H1 (cell line): ENCODE results near the gene PLCB1. TPM values are rescaled to one million over a fixed set of nuclear protein-coding genes. Genes with fewer than 3 reads are reported as not detected.

ENCODE experiments used
- CTCF ChIA-PET: fragments of 300-600 bp; sonication (Branson Sonifier 250); formaldehyde crosslinking; loops from one replicate; lab custom pipeline; 2021; ENCODE audit not compliant: partially characterized antibody; lab: Charles Lee
- POLR2A ChIA-PET: fragments of 300-600 bp; sonication (Branson Sonifier 250); formaldehyde crosslinking; loops from one replicate; lab custom pipeline; 2021; ENCODE audit warnings: inconsistent platforms; ENCODE audit not compliant: partially characterized antibody; lab: Charles Lee
- DNase-seq, 2 experiments: peaks; one replicate each; pipeline versions ENCODE4 v3.0.0 to v3.0.0-alpha.2; 2010 to 2022; ENCODE audit warnings: low spot score in 2 of 2, low read depth in 1 of 2, mixed read lengths in 1 of 2
- FAIRE-seq: peaks from 2 replicates; lab custom pipeline; 2011; peaks lifted over from hg19 to GRCh38; lab: Jason Lieb, UNC
- H2AFZ ChIP-seq: 2 replicates; pipeline ENCODE4 v1.8.1; 2012; ENCODE audit warnings: low read length, inconsistent platforms
- H2AK5ac ChIP-seq: 2 replicates; pipeline ENCODE4 v1.6.1; 2013; ENCODE audit warnings: low read depth, low read length
- H2BK120ac ChIP-seq: replicated peaks from 2 replicates; pipeline ENCODE3; 2013; ENCODE audit warnings: low read depth, low read length, inconsistent platforms
- H2BK12ac ChIP-seq: 2 replicates; pipeline ENCODE4 v1.6.1; 2013; ENCODE audit warnings: low read depth, low read length
- H2BK15ac ChIP-seq: 2 replicates; pipeline ENCODE4 v1.6.1; 2013; ENCODE audit warnings: low read length
- H2BK20ac ChIP-seq: 2 replicates; pipeline ENCODE4 v1.6.1; 2013; ENCODE audit warnings: low read length
- H2BK5ac ChIP-seq: 2 replicates; pipeline ENCODE4 v1.6.1; 2013; ENCODE audit warnings: low read depth, low read length
- H3K14ac ChIP-seq: 2 replicates; pipeline ENCODE4 v1.6.1; 2013; ENCODE audit warnings: inconsistent platforms; ENCODE audit not compliant: insufficient read length
- H3K18ac ChIP-seq: 2 replicates; pipeline ENCODE4 v1.6.1; 2013; ENCODE audit warnings: low read length; ENCODE audit errors: extremely low read depth
- H3K23ac ChIP-seq: 2 replicates; pipeline ENCODE4 v1.6.1; 2013; ENCODE audit warnings: inconsistent platforms; ENCODE audit not compliant: insufficient read length
- H3K23me2 ChIP-seq: 2 replicates; pipeline ENCODE4 v1.6.1; 2013; ENCODE audit warnings: low read depth, low read length
- H3K27ac ChIP-seq: 2 replicates; pipeline ENCODE4 v1.6.1; 2011; ENCODE audit warnings: low read depth, low read length, inconsistent platforms
- H3K27me3 ChIP-seq, 4 experiments: replicated peaks in 1 of 4; 1 replicate in 1 of 4; 2 replicates in 3 of 4; pipeline versions ENCODE4 v1.6.1 to v1.8.1; 2011 to 2013; ENCODE audit warnings: low read length in 3 of 4, mild to moderate bottlenecking in 3 of 4, inconsistent platforms in 2 of 4, mixed read lengths in 2 of 4, moderate library complexity in 1 of 4; ENCODE audit not compliant: control insufficient read depth in 3 of 4, insufficient read depth in 3 of 4; ENCODE audit errors: extremely low read depth in 1 of 4
- H3K36me3 ChIP-seq, 4 experiments: 2 replicates each; pipeline versions ENCODE4 v1.6.1 to v1.8.1; 2011 to 2013; ENCODE audit warnings: mild to moderate bottlenecking in 4 of 4, low read length in 3 of 4, moderate library complexity in 2 of 4, control low read depth in 1 of 4, inconsistent platforms in 1 of 4; ENCODE audit not compliant: insufficient read depth in 4 of 4, control insufficient read depth in 2 of 4
- H3K4ac ChIP-seq: replicated peaks from 2 replicates; pipeline ENCODE3; 2013; ENCODE audit warnings: low read length, low read depth, mixed read lengths, inconsistent platforms; ENCODE audit not compliant: insufficient read length
- H3K4me1 ChIP-seq, 4 experiments: replicated peaks in 1 of 4; 1 replicate in 1 of 4; 2 replicates in 3 of 4; pipeline versions ENCODE4 v1.6.1 to v1.8.1; 2011 to 2013; ENCODE audit warnings: low read length in 3 of 4, inconsistent platforms in 2 of 4, mixed read lengths in 1 of 4; ENCODE audit not compliant: insufficient read depth in 4 of 4, control insufficient read depth in 3 of 4
- H3K4me2 ChIP-seq, 2 experiments: 2 replicates each; pipeline versions ENCODE4 v1.6.1 to v1.8.1; 2011 to 2013; ENCODE audit warnings: low read depth in 2 of 2, low read length in 2 of 2, control low read depth in 1 of 2, inconsistent platforms in 1 of 2, mild to moderate bottlenecking in 1 of 2; ENCODE audit not compliant: insufficient read depth in 1 of 2
- H3K4me3 ChIP-seq, 4 experiments: fragments of 200-600, 300-600 bp in 1 of 4; sonication (generic), shearing (Covaris generic), sonication (Bioruptor Twin) in 1 of 4; 2 replicates each; pipeline versions ENCODE4 v1.5.1 to v1.8.1; 2011 to 2016; ENCODE audit warnings: low read length in 4 of 4, low read depth in 3 of 4, control low read depth in 2 of 4, inconsistent platforms in 2 of 4, mild to moderate bottlenecking in 2 of 4, mixed read lengths in 1 of 4, moderate library complexity in 1 of 4; ENCODE audit not compliant: insufficient read depth in 2 of 4; ENCODE audit errors: extremely low read depth in 1 of 4
- H3K56ac ChIP-seq: replicated peaks from 2 replicates; pipeline ENCODE3; 2013; ENCODE audit warnings: low read depth, mild to moderate bottlenecking, mixed read lengths, low read length, inconsistent platforms; ENCODE audit not compliant: insufficient read length
- H3K79me1 ChIP-seq: 2 replicates; pipeline ENCODE4 v1.6.1; 2013; ENCODE audit warnings: low read depth, low read length, control low read depth
- H3K79me2 ChIP-seq, 2 experiments: 2 replicates each; pipeline versions ENCODE4 v1.6.1 to v1.8.1; 2012 to 2013; ENCODE audit warnings: low read length in 2 of 2, mild to moderate bottlenecking in 2 of 2, inconsistent platforms in 1 of 2; ENCODE audit not compliant: insufficient read depth in 2 of 2, control insufficient read depth in 1 of 2
- H3K9ac ChIP-seq, 4 experiments: replicated peaks in 1 of 4; 1 replicate in 1 of 4; 2 replicates in 3 of 4; pipeline versions ENCODE4 v1.6.1 to v1.8.1; 2011 to 2013; ENCODE audit warnings: low read depth in 3 of 4, low read length in 3 of 4, control low read depth in 2 of 4, mild to moderate bottlenecking in 2 of 4, moderate library complexity in 2 of 4, inconsistent platforms in 1 of 4; ENCODE audit errors: extremely low read depth in 1 of 4
- H3K9me3 ChIP-seq, 2 experiments: 2 replicates each; pipeline versions ENCODE4 v1.6.1 to v1.8.1; 2012 to 2013; ENCODE audit warnings: mild to moderate bottlenecking in 2 of 2, moderate library complexity in 2 of 2, control low read depth in 1 of 2, inconsistent platforms in 1 of 2, low read depth in 1 of 2, low read length in 1 of 2, mixed read lengths in 1 of 2; ENCODE audit not compliant: insufficient read depth in 2 of 2
- H4K20me1 ChIP-seq, 2 experiments: replicated peaks in 1 of 2; 2 replicates each; pipeline versions ENCODE3 to v1.8.1; 2011 to 2013; ENCODE audit warnings: inconsistent platforms in 2 of 2, low read length in 2 of 2, mild to moderate bottlenecking in 1 of 2; ENCODE audit not compliant: insufficient read depth in 2 of 2, control insufficient read depth in 1 of 2
- H4K5ac ChIP-seq: 2 replicates; pipeline ENCODE4 v1.6.1; 2013; ENCODE audit warnings: low read length, low read depth, mixed read lengths, inconsistent platforms; ENCODE audit not compliant: insufficient read length
- H4K8ac ChIP-seq: 2 replicates; pipeline ENCODE4 v1.8.0; 2013; ENCODE audit warnings: mild to moderate bottlenecking, moderate library complexity, low read length, inconsistent platforms; ENCODE audit not compliant: insufficient read depth; ENCODE audit errors: extremely low read depth
- H4K91ac ChIP-seq: replicated peaks from 2 replicates; pipeline ENCODE3; 2013; ENCODE audit warnings: low read length, mixed read lengths, inconsistent platforms; ENCODE audit not compliant: insufficient read length
- BACH1 ChIP-seq: IDR thresholded peaks from 2 replicates; pipeline ENCODE4 v1.6.1; 2012; ENCODE audit warnings: low read length, improper control_type of control experiment
- CREB1 ChIP-seq: IDR thresholded peaks from 2 replicates; pipeline ENCODE4 v1.6.1; 2012; ENCODE audit warnings: inconsistent platforms
- HDAC6 ChIP-seq: IDR thresholded peaks from one replicate; pipeline ENCODE4 v1.7.1; 2012; ENCODE audit warnings: low read depth, mild to moderate bottlenecking, inconsistent platforms, low read length, moderate library complexity
- JUND ChIP-seq: IDR thresholded peaks from 2 replicates; pipeline ENCODE4 v1.6.1; 2011; ENCODE audit warnings: mild to moderate bottlenecking, improper control_type of control experiment, low read length
- POLR2AphosphoS5 ChIP-seq: IDR thresholded peaks from 2 replicates; pipeline ENCODE4 v1.6.1; 2011; ENCODE audit warnings: low read depth, low read length
- SP1 ChIP-seq: IDR thresholded peaks from 2 replicates; pipeline ENCODE4 v1.6.1; 2011; ENCODE audit warnings: low read depth, low read length
- YY1 ChIP-seq: IDR thresholded peaks from 2 replicates; pipeline ENCODE4 v1.6.1; 2011; ENCODE audit warnings: low read depth, mild to moderate bottlenecking, low read length
- WGBS, 2 experiments: shearing (Covaris generic) in 1 of 2; methylation state at CpG; one replicate each; pipeline versions ENCODE4 v1.1.6 to v1.1.7; 2013 to 2015; ENCODE audit warnings: low lambda C conversion rate in 2 of 2, mixed read lengths in 2 of 2, inconsistent platforms in 1 of 2, low coverage in 1 of 2, missing lambda C conversion rate in 1 of 2; ENCODE audit not compliant: insufficient replicate concordance in 2 of 2, insufficient coverage in 1 of 2, insufficient read length in 1 of 2; ENCODE audit errors: extremely low coverage in 1 of 2, missing lambda C conversion rate in 1 of 2; 5-methylcytosine and 5-hydroxymethylcytosine counted together
- polyA plus RNA-seq, 7 experiments: library from polyadenylated mRNA; depleted of rRNA in 3 of 7; stranded (reverse) in 5 of 7; unstranded in 2 of 7; fragments of >200 nt in 5 of 7; fragments of 200-250 nt in 2 of 7; gene quantifications; 1 replicate in 5 of 7; 2 replicates in 1 of 7; 4 replicates in 1 of 7; pipeline versions ENCODE4 v1.2.1 to v1.2.3, GENCODE V29; 2011 to 2013; ENCODE audit warnings: missing spikeins in 2 of 7, mixed read lengths in 2 of 7
- total RNA-seq: library from RNA; stranded (reverse); fragmentation: NEBNext Ultra II Directional; extraction: Animal tissue kit (Norgen Biotek cat#: 25700); gene quantifications from 2 replicates; pipeline ENCODE4 v1.2.1, GENCODE V29; 2021
- TF ChIP-seq, protein P1 (sequence below): IDR thresholded peaks from 2 replicates; pipeline ENCODE4 v1.6.1; 2012; ENCODE audit warnings: inconsistent platforms

Gene PLCB1
- total and polyA plus RNA-seq, 2 of the 8 experiments (the other 6 are each of a cell fraction or from before 2014, with no cell fraction given), result 2.6 to 9.1 TPM

- Histone ChIP-seq H3K23me2 (no peaks in the 10 kb centered on the region), H4K91ac (no peak overlapping the region), H2BK20ac (no peak overlapping the region), H2AK5ac (no peak overlapping the region), H3K23ac (no peak overlapping the region), H3K9me3 (no peaks in the 10 kb centered on the region), H3K4me3 (no peak overlapping the region), H3K27ac (no peak overlapping the region), H3K9ac (no peak overlapping the region), H3K4me2 (no peak overlapping the region), H3K18ac (no peak overlapping the region), H4K5ac (no peak overlapping the region), H3K4ac (no peak overlapping the region), H2BK120ac (no peak overlapping the region), H2BK12ac (no peak overlapping the region), H3K79me1 (no peaks in the 10 kb centered on the region), H3K27me3 (no peaks in the 10 kb centered on the region), H4K20me1 (no peaks in the 10 kb centered on the region), H2BK5ac (no peak overlapping the region), H3K14ac (no peak overlapping the region), H3K4me1 (peaks cover 0 to 2% (median under 1%) of the 10 kb centered on the region in 4 experiments; a peak in 2 of 7 replicates), H3K56ac (no peak overlapping the region), H2BK15ac (no peak overlapping the region), H2AFZ (no peak overlapping the region), H3K36me3 (no peaks in the 10 kb centered on the region; a peak in 2 of 8 replicates), H3K79me2 (no peaks in the 10 kb centered on the region), H4K8ac (no peak overlapping the region)
- POLR2A ChIA-PET, result no interaction called here
- TF ChIP-seq SP1, result no peak
- TF ChIP-seq HDAC6, result no peak
- no peak for TF ChIP-seq CREB1
- no peak for TF ChIP-seq POLR2AphosphoS5
- TF ChIP-seq JUND, result no peak
- TF ChIP-seq, protein P1, sequence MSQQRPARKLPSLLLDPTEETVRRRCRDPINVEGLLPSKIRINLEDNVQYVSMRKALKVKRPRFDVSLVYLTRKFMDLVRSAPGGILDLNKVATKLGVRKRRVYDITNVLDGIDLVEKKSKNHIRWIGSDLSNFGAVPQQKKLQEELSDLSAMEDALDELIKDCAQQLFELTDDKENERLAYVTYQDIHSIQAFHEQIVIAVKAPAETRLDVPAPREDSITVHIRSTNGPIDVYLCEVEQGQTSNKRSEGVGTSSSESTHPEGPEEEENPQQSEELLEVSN, result no peak
- TF ChIP-seq YY1, result no peak
- no peak for TF ChIP-seq BACH1
- CTCF ChIA-PET, result interaction anchor here (1.4 kb wide), 1 partner anchor 174 kb away, joined by 3 read pairs; no protein-coding TSS in a partner anchor
- 98% methylated on average over 3 of the region's 3 CpGs; no CpG with 5 or more reads in 1 of the 2 experiments for WGBS, 2 experiments
- DNase-seq (no peak), FAIRE-seq (no peak)
These were observed 579.4 kb downstream of the PLCB1 start for GRCh38 chr20:8711501-8711900.
